Medulla oblongata (tissue), 1 donor: ENCODE measurements around the gene LAIR1.
"Not testable (repeated sequence)": the region's sequence is repeated elsewhere in the genome, so short reads cannot be mapped to it uniquely, and the experiment has no call there.

Experiments used
- DNase-seq: peaks from one replicate; pipeline ENCODE4 v3.0.0-alpha.2; 2015; ENCODE audit errors: extremely low spot score

LAIR1 gene

GRCh38 chr19:54343868-54344267, 20.9 kb downstream of the LAIR1 start:
- peak; percentile 30 for DNase-seq

GRCh38 chr19:54341295-54341694, 23.4 kb downstream of the LAIR1 start:
- no peak for DNase-seq

DNA sequence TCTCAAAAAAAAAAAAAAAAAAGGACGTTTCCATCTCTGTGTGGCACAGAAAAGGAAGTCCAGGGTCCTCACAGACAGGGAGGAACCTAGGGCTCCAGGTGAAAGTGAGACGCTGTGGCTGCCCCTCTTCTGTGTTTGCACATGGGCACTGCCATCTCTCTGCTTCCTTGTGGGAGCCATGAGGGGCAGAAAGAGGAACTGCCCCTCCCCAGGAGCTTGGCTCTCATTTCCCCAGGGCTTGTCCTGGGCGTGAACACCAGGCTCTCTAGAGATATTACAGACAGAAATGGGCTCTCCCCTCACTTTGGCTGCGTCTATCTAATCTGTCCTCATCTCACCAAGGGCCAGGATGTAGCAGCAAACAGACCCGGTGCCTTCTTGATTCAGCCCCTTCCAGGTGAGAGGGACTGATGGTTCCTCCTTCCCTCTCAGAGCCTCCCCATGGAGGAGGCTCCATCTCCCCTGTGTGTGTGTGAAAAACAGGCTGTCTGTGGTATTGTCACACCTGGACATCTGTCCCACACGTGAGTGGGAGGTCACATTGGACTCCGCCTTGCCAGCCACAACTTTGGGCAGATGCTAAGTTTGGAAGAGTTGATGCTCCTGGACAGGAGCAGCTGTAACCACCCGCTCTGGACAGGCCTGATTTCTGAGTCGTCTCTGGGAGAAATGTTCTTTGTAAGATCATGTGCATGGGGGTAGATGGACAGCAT, 24.9 kb downstream of the LAIR1 start:
- peak; percentile 70 for DNase-seq

- DNase-seq, result no peak
Observed at GRCh38 chr19:54338521-54338920, 26.2 kb downstream of the LAIR1 start.

GRCh38 chr19:54337858-54338230, 26.9 kb downstream of the LAIR1 start:
- DNase-seq, result no peak

DNA sequence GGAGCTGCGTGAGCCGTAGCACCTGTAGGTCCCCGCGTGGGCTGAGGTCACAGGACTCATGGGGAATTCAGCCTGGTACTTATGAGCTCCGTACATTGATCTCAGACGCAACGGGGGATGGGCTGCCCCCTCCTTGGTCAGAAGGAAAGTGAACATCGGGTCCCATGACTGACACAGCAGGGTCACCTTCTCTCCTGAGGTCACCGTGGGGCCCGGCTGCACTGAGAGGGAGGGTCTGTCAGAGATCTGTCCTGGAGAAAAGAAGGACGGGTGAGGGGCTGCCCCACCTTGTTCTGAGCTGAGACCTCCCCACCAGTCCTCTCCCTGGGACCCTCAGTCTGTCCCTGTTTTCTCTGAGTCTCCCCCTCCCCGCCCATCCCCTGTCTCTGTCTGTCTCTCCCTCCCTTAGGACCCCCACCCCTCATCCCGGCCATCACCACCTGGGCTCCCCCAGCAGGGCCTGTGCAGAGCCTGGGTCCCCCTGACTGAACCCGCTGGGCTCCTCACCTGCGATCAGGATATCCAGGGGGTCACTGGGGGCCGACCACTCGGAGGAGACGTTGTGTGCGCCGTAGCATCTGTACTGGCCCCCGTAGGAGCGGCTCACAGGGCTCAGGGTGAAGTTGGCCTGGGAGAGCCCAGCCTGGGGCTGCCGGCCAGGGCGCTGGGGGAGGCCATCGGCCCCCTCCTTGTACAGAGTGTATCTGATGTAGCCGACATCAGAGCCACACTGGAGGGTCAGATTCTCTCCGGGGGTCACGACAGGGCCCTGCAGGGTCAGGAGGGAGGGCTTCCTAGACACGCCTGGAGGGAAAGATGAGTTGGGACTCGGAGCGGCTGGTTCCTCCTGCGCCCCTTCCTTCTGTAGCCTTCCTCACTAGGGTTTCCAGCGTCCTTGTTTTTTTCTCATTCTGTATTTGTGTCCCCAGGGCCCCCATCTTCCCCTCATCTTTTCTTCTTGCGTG, 27.6 kb downstream of the LAIR1 start:
- DNase-seq, result no peak

DNA sequence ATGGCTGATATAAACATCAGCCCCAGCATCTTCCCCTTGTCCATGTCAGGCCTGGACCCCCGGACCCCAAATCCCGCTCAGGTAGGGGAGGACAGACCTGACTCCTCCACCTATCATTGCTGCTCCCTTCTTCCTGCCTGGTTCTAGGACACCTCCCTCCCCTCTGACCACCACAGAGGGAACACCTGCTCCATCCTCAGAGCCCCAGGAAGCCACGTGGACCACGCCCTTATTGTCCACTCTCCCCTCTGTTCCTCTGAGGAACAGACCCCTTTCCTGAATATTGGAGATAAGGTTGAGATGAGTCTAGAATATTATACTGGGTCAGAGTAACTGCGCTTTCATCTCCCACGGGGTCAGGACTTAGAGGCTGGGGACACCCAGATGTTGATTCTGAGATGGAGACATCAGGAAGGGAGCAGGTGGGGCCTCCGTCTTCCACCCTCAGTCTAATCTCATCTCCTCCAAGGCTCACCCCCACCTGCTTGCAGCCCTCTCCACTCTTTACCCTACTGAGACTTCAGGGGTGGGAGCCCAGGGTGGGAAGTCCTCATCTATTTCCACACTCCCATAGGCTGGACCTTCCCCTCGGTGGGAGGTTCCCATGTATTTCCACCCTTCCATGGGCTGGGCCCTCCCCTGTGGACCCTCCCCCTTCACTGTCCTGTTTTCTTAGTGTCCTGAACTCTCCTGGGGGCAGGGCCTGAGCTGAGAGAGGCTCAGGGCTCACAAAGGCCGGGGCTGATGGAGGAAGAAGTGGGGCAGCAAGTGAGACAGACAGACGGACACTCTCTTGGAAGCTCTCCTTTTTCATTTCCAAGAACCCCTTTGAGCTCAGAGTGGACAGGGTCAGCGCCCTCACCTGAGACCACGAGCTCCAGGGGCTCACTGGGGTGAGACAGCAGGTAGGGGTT, 28.5 kb downstream of the LAIR1 start:
- DNase-seq, result peak; percentile 32

DNA sequence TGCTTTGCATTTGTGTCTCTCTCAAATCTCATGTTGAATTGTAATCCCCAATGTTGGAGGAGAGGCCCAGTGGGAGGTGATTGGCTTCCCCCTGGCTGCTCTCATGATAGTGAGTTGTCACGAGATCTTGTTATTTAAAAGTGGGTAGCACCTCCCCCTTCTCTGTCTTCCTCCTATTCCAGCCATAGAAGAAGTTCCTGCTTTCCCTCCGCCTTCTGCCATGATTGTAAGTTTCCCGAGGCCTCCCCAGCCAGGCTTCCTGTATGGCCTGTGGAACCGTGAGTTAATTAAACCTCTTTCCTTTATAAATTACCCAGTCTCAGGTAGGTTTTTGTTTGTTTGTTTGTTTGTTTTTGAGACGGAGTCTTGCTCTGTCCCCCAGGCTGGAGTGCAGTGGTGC, 29.6 kb downstream of the LAIR1 start:
- DNase-seq, result peak; percentile 40

DNA sequence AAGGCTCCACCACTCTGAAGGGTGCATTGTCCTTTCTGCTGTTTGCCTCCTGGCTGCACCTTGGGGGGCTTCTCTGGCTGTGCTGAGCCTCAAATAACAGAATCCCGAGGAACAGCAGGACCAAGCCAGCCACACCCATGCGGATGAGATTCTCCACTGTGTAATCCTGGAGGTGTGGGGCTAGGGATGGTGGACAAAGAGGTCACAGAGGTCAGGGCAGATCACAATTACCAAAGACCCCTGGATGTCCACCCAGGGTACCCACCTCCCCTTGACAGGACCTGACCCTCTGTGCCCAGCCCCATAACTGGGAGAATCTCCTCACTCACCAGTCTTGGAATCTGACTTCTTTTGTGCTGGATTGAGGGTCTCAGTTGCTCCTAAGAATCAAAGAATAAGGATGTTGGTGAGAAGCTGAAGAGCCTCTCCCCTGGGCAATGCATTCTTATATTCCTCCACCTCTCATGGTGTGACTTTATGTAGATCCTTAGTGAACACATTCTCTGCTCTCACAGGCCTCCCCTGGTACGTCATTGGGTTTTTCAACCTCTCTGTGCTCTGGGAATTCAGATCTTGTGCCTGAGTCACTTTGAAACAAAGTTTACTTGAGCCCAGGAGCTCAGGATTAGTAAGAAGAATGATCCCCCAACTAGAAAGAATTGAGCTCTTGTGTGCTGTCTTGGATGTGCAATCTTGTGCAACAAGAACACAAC, 31.0 kb downstream of the LAIR1 start:
- no peak for DNase-seq

GRCh38 chr19:54332149-54332548, 32.6 kb downstream of the LAIR1 start:
- no peak for DNase-seq

- DNase-seq, result no peak
Observed at GRCh38 chr19:54331626-54332025, 33.1 kb downstream of the LAIR1 start.

DNA sequence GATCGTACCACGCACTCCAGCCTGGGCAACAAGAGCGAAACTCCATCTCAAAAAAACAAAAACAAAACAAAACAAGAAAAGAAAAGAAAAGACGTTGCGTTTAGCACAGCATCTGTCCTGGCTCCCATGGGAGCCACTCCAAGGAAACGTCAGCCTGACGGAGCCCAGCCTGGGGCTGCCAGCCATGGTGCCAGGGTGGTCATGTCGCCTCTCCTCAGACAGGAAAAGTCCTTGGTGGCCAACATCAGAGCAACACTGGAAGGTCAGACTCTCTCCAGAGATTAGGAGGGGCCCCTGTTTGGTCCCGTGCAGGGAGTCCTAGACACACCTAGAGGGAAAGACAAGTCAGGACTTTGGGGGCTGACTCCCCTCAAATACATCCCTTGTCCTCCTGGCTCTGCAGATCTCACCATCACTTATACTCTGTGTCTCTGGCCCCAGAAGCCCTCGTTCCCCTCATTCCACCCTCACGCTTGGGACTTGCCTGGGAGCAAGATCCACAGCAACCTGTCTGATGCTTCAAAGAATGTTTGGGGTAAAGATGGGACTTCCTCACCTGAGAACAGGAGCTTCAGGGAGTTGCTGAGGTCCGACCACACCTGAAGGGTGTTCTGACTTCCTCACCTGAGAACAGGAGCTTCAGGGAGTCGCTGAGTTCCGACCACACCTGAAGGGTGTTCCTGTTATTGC, 35.1 kb downstream of the LAIR1 start:
- no peak for DNase-seq

DNA sequence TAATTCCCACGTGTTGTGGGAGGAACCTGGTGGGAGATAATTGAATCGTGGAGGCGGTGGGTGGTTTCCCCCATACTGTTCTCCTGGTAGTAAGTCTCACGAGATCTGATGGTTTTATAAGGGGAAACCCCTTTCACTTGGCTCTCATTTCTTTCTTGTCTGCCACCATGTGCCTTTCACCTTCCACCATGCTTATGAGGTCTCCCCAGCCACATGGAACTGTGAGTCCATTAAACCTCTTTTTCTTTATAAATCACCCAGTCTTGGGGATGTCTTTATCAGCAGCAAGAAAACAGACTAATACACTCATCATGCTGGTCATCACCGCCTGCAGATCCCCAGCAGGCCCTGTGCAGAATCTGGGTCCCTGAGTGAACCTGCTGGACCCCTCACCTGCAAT, 36.0 kb downstream of the LAIR1 start:
- DNase-seq, result not testable (repeated sequence)

- no peak for DNase-seq
Observed at GRCh38 chr19:54325631-54326030, 39.1 kb downstream of the LAIR1 start.

DNA sequence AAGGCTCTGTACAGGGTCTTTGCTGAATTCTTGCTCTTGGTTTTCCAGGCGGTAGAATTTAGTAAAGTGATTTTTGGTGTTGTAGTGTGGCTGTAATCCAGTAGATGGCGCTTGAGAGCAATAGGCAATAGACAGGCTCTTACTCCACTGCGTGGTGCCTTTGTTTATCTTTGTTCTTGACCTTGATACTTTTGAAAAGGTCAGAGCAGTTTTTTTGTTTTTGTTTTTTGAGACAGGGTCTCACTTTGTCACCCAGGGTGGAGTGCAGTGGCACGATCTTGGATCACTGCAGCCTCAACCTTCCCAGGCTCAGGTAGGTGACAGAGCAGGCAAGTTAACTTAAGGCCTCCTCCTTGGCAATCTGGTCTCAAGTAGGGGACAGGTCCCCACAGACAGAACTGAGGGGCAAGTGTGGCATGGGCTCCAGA, 39.5 kb downstream of the LAIR1 start:
- DNase-seq, result peak; percentile 78

GRCh38 chr19:54324071-54324470, 40.7 kb downstream of the LAIR1 start:
- DNase-seq, result no peak

DNA sequence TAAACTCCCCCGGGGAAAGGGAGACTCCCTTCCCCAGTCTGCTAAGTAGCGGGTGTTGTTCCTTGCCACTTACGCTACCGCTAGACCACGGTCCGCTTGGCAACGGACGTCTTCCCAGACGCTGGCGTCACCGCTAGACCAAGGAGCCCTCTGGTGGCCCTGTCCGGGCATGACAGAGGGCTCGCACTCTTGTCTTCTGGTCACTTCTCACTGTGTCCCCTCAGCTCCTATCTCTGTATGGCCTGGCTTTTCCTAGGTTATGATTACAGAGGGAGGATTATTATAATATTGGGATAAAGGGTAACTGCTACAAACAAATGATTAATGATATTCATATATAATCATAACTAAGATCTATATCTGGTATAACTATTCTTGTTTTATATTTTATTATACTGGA, 41.8 kb downstream of the LAIR1 start:
- not testable (repeated sequence) for DNase-seq

- DNase-seq, result not testable (repeated sequence)
Observed at GRCh38 chr19:54322295-54322694, 42.4 kb downstream of the LAIR1 start.

DNA sequence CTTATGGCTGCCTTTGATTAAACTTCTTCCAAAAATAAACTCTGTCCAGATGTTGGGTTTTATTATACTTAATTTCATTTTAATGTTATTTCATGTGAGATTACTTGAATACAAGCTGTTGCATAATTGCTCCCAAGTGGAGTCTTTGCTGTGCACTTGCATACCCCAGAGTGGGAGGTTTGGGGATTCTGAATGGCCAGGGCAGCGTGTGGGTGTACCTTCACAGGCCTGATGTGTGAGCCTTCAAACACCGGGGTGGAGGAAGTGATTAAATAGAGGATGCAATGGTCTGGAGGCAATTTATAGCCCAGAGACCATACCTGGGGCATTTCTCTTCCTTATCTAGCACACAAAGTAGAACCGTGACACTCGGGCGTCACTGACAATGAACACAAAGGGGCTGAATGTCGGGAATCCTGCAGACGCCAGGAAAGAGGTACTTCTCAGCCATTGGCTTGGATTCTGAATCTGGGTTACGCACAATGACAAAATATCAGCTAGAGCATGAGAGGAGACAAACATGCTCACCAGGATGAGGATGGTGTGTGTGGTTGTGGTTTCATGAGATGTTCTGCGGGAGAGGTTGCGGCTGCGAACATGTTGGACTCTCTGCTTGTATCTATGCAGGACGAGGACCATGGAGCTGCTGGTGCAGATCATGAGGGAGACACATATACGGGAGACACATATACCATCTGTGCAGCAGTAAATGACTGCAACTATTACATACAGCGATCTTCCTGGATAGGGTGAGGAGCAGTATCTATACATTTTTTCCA, 44.6 kb downstream of the LAIR1 start:
- no peak for DNase-seq

- DNase-seq, result peak; percentile 36
Observed at GRCh38 chr19:54319049-54319448, 45.7 kb downstream of the LAIR1 start.
